Measurements from ENCODE around the gene PIAS1. TPM values are rescaled to one million over a fixed set of nuclear protein-coding genes. Genes with fewer than 3 reads are reported as not detected.

The PIAS1 gene
- 7.9 and 19.5 TPM in 2 replicates for total RNA-seq (2014; rRNA removed; shearing (Covaris generic))

DNA sequence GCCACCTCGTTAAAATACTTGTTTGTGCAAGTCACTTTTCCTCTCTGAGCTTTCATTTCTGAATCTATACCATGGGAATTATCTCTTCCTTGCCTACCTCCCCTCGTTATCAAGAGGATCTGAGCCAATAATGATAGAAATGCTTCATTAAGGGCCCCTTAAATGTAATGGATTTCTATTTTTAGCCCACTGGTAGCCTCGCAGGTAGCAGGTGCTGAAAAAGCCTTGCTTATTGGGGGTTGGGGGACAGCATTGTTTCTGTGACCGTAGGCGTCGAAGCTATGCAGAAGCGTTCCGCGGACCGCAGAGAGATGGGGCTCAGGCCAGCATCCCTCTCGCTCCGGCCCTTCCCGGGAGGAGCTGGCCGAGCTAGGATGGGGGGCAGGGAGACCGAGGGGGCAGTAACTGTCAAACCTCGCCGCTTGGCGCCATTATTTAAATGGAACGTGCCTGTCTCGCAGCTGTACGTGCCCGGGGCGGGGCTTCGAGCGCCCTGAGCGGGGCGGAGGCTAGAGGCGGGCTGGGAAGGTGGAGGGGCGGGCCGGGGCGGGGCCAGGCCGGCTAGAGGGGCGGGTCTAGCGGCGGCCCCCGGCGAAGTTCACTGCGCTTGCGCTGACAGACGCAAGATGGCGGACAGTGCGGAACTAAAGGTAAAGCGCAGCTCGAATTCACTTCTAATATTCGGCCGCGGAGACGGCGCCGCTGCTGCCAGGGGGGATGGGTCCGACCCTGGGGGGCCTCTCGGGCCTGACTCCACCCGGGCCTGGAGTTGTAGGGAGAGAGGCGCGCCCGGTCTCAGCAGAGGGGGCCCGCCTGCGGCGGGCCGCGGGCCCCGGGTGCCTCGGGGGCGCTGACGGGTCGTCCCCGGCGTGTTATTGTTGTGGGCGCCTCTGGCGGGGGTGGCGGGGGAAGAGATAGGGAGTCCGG is at the start of gene PIAS1:
Gene PIAS1, plus strand, starts transcription at position 615 of the 927 bp plus-strand sequence. Its CDS starts 12 bp downstream, at position 627.

DNA sequence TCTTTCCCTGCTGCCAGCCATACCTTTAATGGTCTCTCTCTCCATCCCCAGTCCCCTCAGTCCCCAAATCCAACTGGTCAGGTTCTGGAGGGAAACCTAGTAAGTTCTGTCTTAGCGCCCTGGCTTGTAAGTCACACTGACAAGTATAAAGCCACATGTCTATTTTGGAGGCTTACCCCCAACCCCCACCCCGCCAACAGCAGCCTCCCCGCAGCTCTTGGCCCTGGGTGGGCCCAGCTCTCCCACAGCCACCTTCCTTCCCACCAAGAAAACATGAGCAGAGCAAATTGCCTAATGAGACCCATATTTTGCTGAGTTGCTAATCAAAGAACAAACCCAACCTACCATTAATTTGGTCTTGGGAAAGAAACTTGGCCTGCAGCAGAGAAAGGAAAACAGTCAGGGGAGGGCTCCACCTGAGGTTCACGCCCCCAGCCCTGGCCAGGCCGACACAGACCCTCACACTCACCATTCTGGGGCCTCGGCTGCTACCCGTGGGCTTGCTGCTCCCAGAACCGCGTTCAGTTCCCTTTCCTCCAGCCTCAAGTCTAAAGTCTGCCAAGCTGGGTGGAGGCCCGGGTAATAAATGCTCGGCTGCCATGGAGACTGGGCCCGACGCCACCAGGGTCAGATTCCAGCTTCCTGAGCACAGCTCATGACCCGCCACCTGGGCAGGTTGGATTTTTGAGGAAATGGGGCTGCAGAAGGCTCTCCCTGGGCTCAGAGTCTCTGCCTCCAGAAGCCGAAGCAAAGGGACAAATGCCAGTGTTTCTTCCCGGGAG is 150.9 kb downstream of the PIAS1 start, which contains the start of gene CALML4:
Gene CALML4, minus strand, starts transcription at position 557 of the 782 bp plus-strand sequence. Its CDS starts 85 bp downstream, at position 472.

DNA sequence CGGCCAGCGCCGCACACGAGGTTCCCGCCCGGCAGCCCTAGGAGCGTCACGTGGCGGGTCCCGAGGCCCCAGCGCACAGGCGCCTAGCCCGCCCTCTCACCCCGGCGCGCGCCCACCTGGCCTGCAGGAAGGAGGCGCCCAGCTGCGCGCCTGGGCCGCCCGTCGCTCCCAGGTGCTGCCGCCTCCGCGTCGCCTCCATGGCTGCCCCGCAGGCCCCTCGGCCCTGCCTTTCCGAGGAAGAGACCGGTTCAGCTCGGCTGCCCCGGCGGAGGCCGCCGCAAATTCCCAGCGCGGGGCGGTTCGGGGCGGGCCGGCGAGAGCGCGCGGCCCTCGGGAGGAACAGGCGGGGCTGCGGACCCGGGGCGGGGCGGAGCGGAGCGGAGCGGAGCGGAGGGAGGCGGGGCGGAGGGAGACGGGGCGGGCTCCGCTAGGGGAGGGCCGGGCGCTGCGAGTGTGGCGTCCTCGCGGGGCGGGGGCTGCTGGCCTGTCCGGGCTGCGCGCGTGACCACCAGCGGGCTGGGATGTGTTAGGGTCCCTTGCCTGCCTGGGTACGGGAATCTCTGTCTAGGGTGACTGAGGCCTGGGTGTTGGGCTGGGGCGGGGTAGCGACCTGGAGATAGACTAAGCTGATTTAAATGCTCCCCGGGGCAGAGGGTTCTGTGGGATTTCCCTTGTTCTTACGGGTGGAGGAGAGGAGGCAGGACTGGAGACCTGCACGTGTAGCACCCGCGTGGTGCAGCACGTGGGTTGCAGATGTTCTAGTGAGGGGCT is 175.5 kb downstream of the PIAS1 start, which contains the start of gene CLN6:
Gene CLN6, minus strand, starts transcription at position 343 of the 771 bp plus-strand sequence. Its CDS starts 144 bp downstream, at position 199.

Other genes with a start within 250 kb of the PIAS1 start
- gene SKOR1, start 228.8 kb upstream of the PIAS1 start, total RNA-seq (2014; rRNA removed; shearing (Covaris generic)) = 0.53 and 1.1 TPM in 2 replicates
- not detected in 2 replicates for gene RNU6-1, start 214.3 kb upstream of the PIAS1 start, total RNA-seq (2014; rRNA removed; shearing (Covaris generic))
- gene CALML4, start 151.0 kb downstream of the PIAS1 start, total RNA-seq (2014; rRNA removed; shearing (Covaris generic)) = 5.4 and 7.4 TPM in 2 replicates
- 31.0 and 33.9 TPM in 2 replicates for gene CLN6, start 175.4 kb downstream of the PIAS1 start, total RNA-seq (2014; rRNA removed; shearing (Covaris generic))
- 22.5 and 22.6 TPM in 2 replicates for gene FEM1B, start 223.4 kb downstream of the PIAS1 start, total RNA-seq (2014; rRNA removed; shearing (Covaris generic))

Data from A375 (cell line).